Non-pigmented ciliary epithelial cell (primary cell): ENCODE data around the gene CACNA2D1.
A peak's percentile ranks its signal among the peaks of the same experiment; 100 is the strongest.

Experiments
- DNase-seq: peaks from one replicate; pipeline ENCODE4 v3.0.0-alpha.2; 2010; ENCODE audit warnings: low read depth

Gene CACNA2D1

GRCh38 chr7:82343716-82344115 lies 99.9 kb downstream of the CACNA2D1 start:
- DNase-seq = no peak

- DNase-seq = no peak
These were observed 103.6 kb downstream of the CACNA2D1 start for GRCh38 chr7:82339958-82340357.

GRCh38 chr7:82335927-82336326 lies 107.7 kb downstream of the CACNA2D1 start:
- no peak for DNase-seq

- no peak for DNase-seq
These were observed 108.6 kb downstream of the CACNA2D1 start for GRCh38 chr7:82335001-82335400.

GRCh38 chr7:82331234-82331633 lies 112.3 kb downstream of the CACNA2D1 start:
- DNase-seq = no peak

- no peak for DNase-seq
These were observed 112.8 kb downstream of the CACNA2D1 start for GRCh38 chr7:82330706-82331215.

GRCh38 chr7:82327898-82328297 lies 115.7 kb downstream of the CACNA2D1 start:
- no peak for DNase-seq

GRCh38 chr7:82325416-82325815 lies 118.2 kb downstream of the CACNA2D1 start:
- no peak for DNase-seq

GRCh38 chr7:82323806-82324205 lies 119.8 kb downstream of the CACNA2D1 start:
- DNase-seq = no peak

GRCh38 chr7:82319674-82320118 lies 123.9 kb downstream of the CACNA2D1 start:
- DNase-seq = peak; percentile 37

- DNase-seq = no peak
These were observed 124.8 kb downstream of the CACNA2D1 start for GRCh38 chr7:82318786-82319185.

- no peak for DNase-seq
These were observed 125.8 kb downstream of the CACNA2D1 start for GRCh38 chr7:82317760-82318159.

- no peak for DNase-seq
These were observed 126.3 kb downstream of the CACNA2D1 start for GRCh38 chr7:82317257-82317721.

GRCh38 chr7:82313269-82313668 lies 130.3 kb downstream of the CACNA2D1 start:
- no peak for DNase-seq

- no peak for DNase-seq
These were observed 130.9 kb downstream of the CACNA2D1 start for GRCh38 chr7:82312646-82313045.

- no peak for DNase-seq
These were observed 138.1 kb downstream of the CACNA2D1 start for GRCh38 chr7:82305347-82306005.

- DNase-seq = no peak
These were observed 148.7 kb downstream of the CACNA2D1 start for GRCh38 chr7:82294865-82295264.

- DNase-seq = no peak
These were observed 149.2 kb downstream of the CACNA2D1 start for GRCh38 chr7:82294382-82294784.

GRCh38 chr7:82293467-82293866 lies 150.1 kb downstream of the CACNA2D1 start:
- DNase-seq = no peak

- DNase-seq = no peak
These were observed 151.6 kb downstream of the CACNA2D1 start for GRCh38 chr7:82291931-82292330.

GRCh38 chr7:82289889-82290288 lies 153.7 kb downstream of the CACNA2D1 start:
- no peak for DNase-seq

GRCh38 chr7:82289152-82289535 lies 154.4 kb downstream of the CACNA2D1 start:
- no peak for DNase-seq

GRCh38 chr7:82286798-82287140 lies 156.8 kb downstream of the CACNA2D1 start:
- DNase-seq = no peak
